Neural crest cell (in vitro differentiated cells): ENCODE results near the gene GNA14. TPM values are rescaled to one million over a fixed set of nuclear protein-coding genes. Genes with fewer than 3 reads are reported as not detected.

Source experiments
- DNase-seq: peaks from one replicate; pipeline ENCODE4 v3.0.0; 2021; ENCODE audit warnings: low read depth, mixed read lengths, low spot score
- H3K27ac Mint-ChIP-seq: one replicate; pipeline ENCODE4 v1.8.0; 2021; ENCODE audit warnings: mild to moderate bottlenecking, mixed read lengths; ENCODE audit not compliant: unreplicated experiment
- H3K27me3 Mint-ChIP-seq: 2 replicates; pipeline ENCODE4 v1.8.0; 2021; ENCODE audit warnings: low read depth, mild to moderate bottlenecking, mixed read lengths
- H3K36me3 Mint-ChIP-seq: 2 replicates; pipeline ENCODE4 v1.8.0; 2021; ENCODE audit warnings: low read depth, mild to moderate bottlenecking, mixed read lengths
- H3K4me1 Mint-ChIP-seq: 2 replicates; pipeline ENCODE4 v1.8.0; 2021; ENCODE audit warnings: mixed read lengths
- H3K4me3 Mint-ChIP-seq: one replicate; pipeline ENCODE4 v1.8.0; 2021; ENCODE audit warnings: mild to moderate bottlenecking, mixed read lengths
- H3K9me3 Mint-ChIP-seq: 2 replicates; pipeline ENCODE4 v1.8.0; 2021; ENCODE audit warnings: mixed read lengths
- CTCF ChIP-seq: fragments of 200-600 bp; sonication (generic); conservative IDR thresholded peaks from 2 replicates; pipeline ENCODE4 v1.5.0; 2021; ENCODE audit warnings: antibody characterized with exemption, mild to moderate bottlenecking
- total RNA-seq: library from RNA; stranded (reverse); gene quantifications from 2 replicates; pipeline ENCODE4 v1.2.1, GENCODE V29; 2021

Gene GNA14
- total RNA-seq, 1 donor from 2014 or later = not detected

- TF ChIP-seq CTCF = no peak
- H3K4me3 Mint-ChIP-seq = no peak overlapping the region
- H3K4me1 Mint-ChIP-seq = peaks cover 17% of the 10 kb centered on the region
- peaks cover 5% of the 10 kb centered on the region for H3K27me3 Mint-ChIP-seq
- DNase-seq = no peak
- H3K9me3 Mint-ChIP-seq = no peaks in the 10 kb centered on the region
- H3K27ac Mint-ChIP-seq = no peak overlapping the region
- no peaks in the 10 kb centered on the region for H3K36me3 Mint-ChIP-seq
These were observed 84.9 kb downstream of the GNA14 start for GRCh38 chr9:77563174-77563573.

DNA sequence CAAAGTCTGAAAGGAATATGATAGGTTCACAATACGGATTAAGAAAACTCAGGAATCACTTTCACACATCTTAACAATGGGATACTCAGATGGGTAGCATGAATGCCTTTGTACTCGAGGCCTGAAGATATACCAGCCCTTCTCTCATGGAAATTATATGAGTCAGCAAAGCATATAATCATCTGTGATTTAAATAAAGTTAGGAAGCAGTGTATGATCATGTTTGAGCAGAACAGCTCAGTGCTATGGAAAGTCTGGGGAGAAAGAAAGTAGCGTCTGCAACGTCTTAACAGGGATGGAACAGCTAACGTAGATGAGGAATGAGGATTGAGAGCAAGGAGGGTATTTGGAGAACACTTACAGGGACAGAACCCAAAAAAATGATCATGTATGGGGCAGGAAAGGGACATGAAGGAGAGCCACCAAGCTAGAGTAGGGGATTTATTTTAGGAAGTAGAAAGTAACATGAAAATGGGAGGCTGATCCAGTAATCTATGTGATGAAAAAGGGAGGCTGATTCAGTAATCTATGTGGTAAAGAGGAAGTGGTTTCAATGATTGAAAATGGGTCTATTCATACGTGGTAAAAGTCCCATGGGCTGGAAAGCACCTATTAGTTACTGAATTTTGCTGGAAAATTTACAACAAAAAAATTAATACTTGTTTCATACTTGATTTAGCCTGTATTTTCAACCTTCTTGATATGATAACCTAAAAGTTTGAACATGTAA is 85.9 kb downstream of the GNA14 start:
- Mint-ChIP-seq H3K27me3 (peaks cover 4% of the 10 kb centered on the region), H3K4me3 (no peak overlapping the region), H3K36me3 (no peaks in the 10 kb centered on the region), H3K27ac (peak overlapping the region; percentile 0), H3K9me3 (no peaks in the 10 kb centered on the region), H3K4me1 (peaks cover 17% of the 10 kb centered on the region)
- no peak for DNase-seq
- no peak for TF ChIP-seq CTCF

GRCh38 chr9:77561331-77562018 is 86.6 kb downstream of the GNA14 start:
- Mint-ChIP-seq H3K9me3 (no peaks in the 10 kb centered on the region), H3K4me1 (peaks cover 17% of the 10 kb centered on the region), H3K27me3 (peaks cover 3% of the 10 kb centered on the region), H3K36me3 (no peaks in the 10 kb centered on the region), H3K27ac (no peak overlapping the region), H3K4me3 (no peak overlapping the region)
- TF ChIP-seq CTCF = no peak
- DNase-seq = no peak

- Mint-ChIP-seq H3K9me3 (no peaks in the 10 kb centered on the region), H3K36me3 (no peaks in the 10 kb centered on the region), H3K27ac (no peak overlapping the region), H3K4me1 (no peaks in the 10 kb centered on the region), H3K4me3 (no peak overlapping the region), H3K27me3 (peaks cover 3% of the 10 kb centered on the region)
- no peak for DNase-seq
- TF ChIP-seq CTCF = no peak
These were observed 91.7 kb downstream of the GNA14 start for GRCh38 chr9:77556396-77556795.

DNA sequence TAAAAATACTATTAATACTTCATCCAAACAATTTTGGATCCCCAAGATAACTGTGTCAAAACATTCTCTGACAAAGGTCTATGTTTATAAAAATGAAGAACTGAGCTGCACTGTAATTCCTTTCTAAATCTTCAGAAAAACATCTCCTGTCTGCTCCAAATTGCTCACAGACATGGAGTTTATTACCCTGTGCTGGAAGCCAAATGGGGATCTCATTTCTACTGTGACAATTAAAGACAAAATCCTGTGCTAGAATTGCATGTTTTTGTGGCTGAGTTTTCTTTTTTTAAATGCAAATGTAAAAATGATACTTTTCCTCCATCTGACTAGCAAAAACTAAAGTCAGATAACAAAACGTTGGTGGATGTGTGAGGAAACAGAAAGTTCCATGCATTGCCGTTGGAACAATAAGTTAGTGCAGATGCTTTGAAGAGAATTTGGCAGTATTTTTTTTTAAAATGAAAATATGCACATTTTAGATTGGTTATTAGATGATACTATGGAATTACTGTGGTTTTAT is 93.5 kb downstream of the GNA14 start:
- peaks cover 3% of the 10 kb centered on the region for H3K27me3 Mint-ChIP-seq
- H3K27ac Mint-ChIP-seq = no peak overlapping the region
- no peaks in the 10 kb centered on the region for H3K4me1 Mint-ChIP-seq
- DNase-seq = no peak
- H3K36me3 Mint-ChIP-seq = no peaks in the 10 kb centered on the region
- TF ChIP-seq CTCF = no peak
- H3K9me3 Mint-ChIP-seq = no peaks in the 10 kb centered on the region
- H3K4me3 Mint-ChIP-seq = no peak overlapping the region
